IMR-90 (cell line): Measurements from ENCODE around the gene FLVCR1. TPM values are rescaled to one million over a fixed set of nuclear protein-coding genes. Genes with fewer than 3 reads are reported as not detected.

Source experiments
- ATAC-seq: fragments of 200-7000 bp; cut with Tn5 transposase; 2 replicates; pipeline ENCODE4 v1.9.1; 2020; ENCODE audit warnings: low read depth, mild to moderate bottlenecking, moderate library complexity
- BruUV-seq: library from RNA; stranded (reverse); fragments of 400-500 nt; replicated peaks from 2 replicates; lab custom pipeline; 2021; lab: Mats Ljungman, UMichigan
- CTCF ChIA-PET: fragments of 300-600 bp; formaldehyde crosslinking; extraction: SDS; loops from one replicate; lab custom pipeline; 2021; ENCODE audit warnings: antibody characterized with exemption; lab: Yijun Ruan, JAX
- POLR2A ChIA-PET: fragments of 300-600 bp; sonication (Branson Sonifier 250); formaldehyde crosslinking; loops from one replicate; lab custom pipeline; 2022; ENCODE audit warnings: antibody characterized with exemption; ENCODE audit not compliant: unreplicated experiment; lab: Charles Lee
- DNase-seq: peaks from one replicate; pipeline ENCODE4 v3.0.0; 2013
- H2AFZ ChIP-seq: replicated peaks from 2 replicates; pipeline ENCODE3; 2013; ENCODE audit warnings: low read length, mild to moderate bottlenecking; ENCODE audit not compliant: poor library complexity
- H2AK5ac ChIP-seq: 2 replicates; pipeline ENCODE4 v1.6.1; 2013; ENCODE audit warnings: low read depth, low read length, inconsistent platforms
- H2AK9ac ChIP-seq: replicated peaks from 2 replicates; pipeline ENCODE3; 2013; ENCODE audit warnings: mild to moderate bottlenecking, low read depth, low read length, moderate library complexity; ENCODE audit not compliant: poor library complexity
- H2BK120ac ChIP-seq: 2 replicates; pipeline ENCODE4 v1.6.1; 2013; ENCODE audit warnings: low read depth, low read length, inconsistent platforms
- H2BK15ac ChIP-seq: 3 replicates; pipeline ENCODE4 v1.6.1; 2013; ENCODE audit warnings: low read depth, low read length, inconsistent platforms
- H2BK20ac ChIP-seq: 2 replicates; pipeline ENCODE4 v1.6.1; 2013; ENCODE audit warnings: low read depth, mild to moderate bottlenecking, inconsistent platforms, low read length, moderate library complexity
- H2BK5ac ChIP-seq: 2 replicates; pipeline ENCODE4 v1.6.1; 2013; ENCODE audit warnings: mild to moderate bottlenecking, low read depth, low read length, inconsistent platforms; ENCODE audit not compliant: poor library complexity, severe bottlenecking
- H3K14ac ChIP-seq: replicated peaks from 2 replicates; pipeline ENCODE4 v1.6.1; 2013; ENCODE audit warnings: low read depth, low read length, inconsistent platforms
- H3K18ac ChIP-seq: 2 replicates; pipeline ENCODE4 v1.6.1; 2013; ENCODE audit warnings: low read depth, low read length, control low read depth
- H3K23ac ChIP-seq: 2 replicates; pipeline ENCODE4 v1.6.1; 2013; ENCODE audit warnings: low read depth, low read length, inconsistent platforms
- H3K27ac ChIP-seq: 2 replicates; pipeline ENCODE4 v1.5.1; 2013; ENCODE audit warnings: mild to moderate bottlenecking, control low read depth, low read length; ENCODE audit not compliant: insufficient read depth
- H3K27me3 ChIP-seq: 2 replicates; pipeline ENCODE4 v1.6.1; 2013; ENCODE audit warnings: low read length; ENCODE audit not compliant: control insufficient read depth, insufficient read depth
- H3K36me3 ChIP-seq: 2 replicates; pipeline ENCODE4 v1.6.1; 2013; ENCODE audit warnings: low read length, mixed read lengths; ENCODE audit not compliant: control insufficient read depth, insufficient read depth
- H3K4ac ChIP-seq: 2 replicates; pipeline ENCODE4 v1.6.1; 2013; ENCODE audit warnings: low read depth, low read length, inconsistent platforms
- H3K4me1 ChIP-seq: 2 replicates; pipeline ENCODE4 v1.6.1; 2013; ENCODE audit warnings: low read length, mixed read lengths; ENCODE audit not compliant: control insufficient read depth, insufficient read depth
- H3K4me2 ChIP-seq: 2 replicates; pipeline ENCODE4 v1.6.1; 2013; ENCODE audit warnings: low read depth, mild to moderate bottlenecking, control low read depth, low read length, moderate library complexity
- H3K4me3 ChIP-seq: 2 replicates; pipeline ENCODE4 v1.5.1; 2013; ENCODE audit warnings: low read depth, mild to moderate bottlenecking, control low read depth, low read length, moderate library complexity; ENCODE audit not compliant: insufficient read depth
- H3K56ac ChIP-seq: 2 replicates; pipeline ENCODE4 v1.6.1; 2013; ENCODE audit warnings: low read length, inconsistent platforms; ENCODE audit not compliant: insufficient read depth; ENCODE audit errors: extremely low read depth
- H3K79me1 ChIP-seq, 2 experiments: 2 replicates each; pipeline ENCODE4 v1.6.1; 2013; ENCODE audit warnings: low read length in 2 of 2, inconsistent platforms in 1 of 2, low read depth in 1 of 2
- H3K9ac ChIP-seq: 2 replicates; pipeline ENCODE4 v1.6.1; 2013; ENCODE audit warnings: low read depth, low read length, control low read depth
- H3K9me1 ChIP-seq: 2 replicates; pipeline ENCODE4 v1.6.1; 2013; ENCODE audit warnings: low read length, inconsistent platforms; ENCODE audit not compliant: insufficient read depth
- H3K9me3 ChIP-seq: 2 replicates; pipeline ENCODE4 v1.6.1; 2013; ENCODE audit warnings: low read length; ENCODE audit not compliant: control insufficient read depth, insufficient read depth
- H4K20me1 ChIP-seq: 2 replicates; pipeline ENCODE4 v1.6.1; 2013; ENCODE audit warnings: low read length, inconsistent platforms; ENCODE audit not compliant: insufficient read depth
- H4K5ac ChIP-seq: 2 replicates; pipeline ENCODE4 v1.6.1; 2013; ENCODE audit warnings: mild to moderate bottlenecking, low read depth, low read length, control low read depth
- H4K8ac ChIP-seq, 2 experiments: 2 replicates each; pipeline ENCODE4 v1.6.1; 2013; ENCODE audit warnings: low read depth in 2 of 2, low read length in 2 of 2, control low read depth in 1 of 2, inconsistent platforms in 1 of 2
- H4K91ac ChIP-seq: 2 replicates; pipeline ENCODE4 v1.6.1; 2013; ENCODE audit warnings: low read depth, low read length, inconsistent platforms; ENCODE audit not compliant: insufficient read depth
- BHLHE40 ChIP-seq: fragments of 150-350 bp; IDR thresholded peaks from 2 replicates; pipeline ENCODE4 v1.6.1; 2016; ENCODE audit warnings: mild to moderate bottlenecking, low read depth, low read length
- CEBPB ChIP-seq: IDR thresholded peaks from 2 replicates; pipeline ENCODE4 v1.6.1; 2012; ENCODE audit warnings: low read depth, low read length, improper control_type of control experiment
- MAFK ChIP-seq: IDR thresholded peaks from 2 replicates; pipeline ENCODE4 v1.6.1; 2012; ENCODE audit warnings: low read depth, low read length, improper control_type of control experiment
- MAZ ChIP-seq: IDR thresholded peaks from 2 replicates; pipeline ENCODE4 v1.6.1; 2012; ENCODE audit warnings: low read depth, mild to moderate bottlenecking, low read length, improper control_type of control experiment, moderate library complexity, borderline replicate concordance
- MXI1 ChIP-seq: IDR thresholded peaks from 2 replicates; pipeline ENCODE4 v1.6.1; 2012; ENCODE audit warnings: low read depth, mild to moderate bottlenecking, low read length, moderate library complexity, borderline replicate concordance
- NFE2L2 ChIP-seq: fragments of 150-350 bp; IDR thresholded peaks from 2 replicates; pipeline ENCODE4 v1.6.1; 2016; ENCODE audit warnings: low read depth, mild to moderate bottlenecking, low read length
- RAD21 ChIP-seq: IDR thresholded peaks from 2 replicates; pipeline ENCODE4 v1.6.1; 2012; ENCODE audit warnings: low read length, improper control_type of control experiment
- RCOR1 ChIP-seq: IDR thresholded peaks from 2 replicates; pipeline ENCODE4 v1.6.1; 2012; ENCODE audit warnings: mild to moderate bottlenecking, low read length, improper control_type of control experiment; ENCODE audit not compliant: insufficient replicate concordance
- SMC3 ChIP-seq: fragments of 150-350 bp; IDR thresholded peaks from 2 replicates; pipeline ENCODE4 v1.6.1; 2016; ENCODE audit warnings: low read depth, mild to moderate bottlenecking, antibody characterized with exemption, low read length, moderate library complexity
- USF2 ChIP-seq: fragments of 150-350 bp; IDR thresholded peaks from 2 replicates; pipeline ENCODE4 v1.6.1; 2017; ENCODE audit warnings: mild to moderate bottlenecking, antibody characterized with exemption, low read length, low read depth
- WGBS, 2 experiments: methylation state at CpG; one replicate each; pipeline versions ENCODE4 v1.1.5 to v1.1.7; 2013; ENCODE audit warnings: missing lambda C conversion rate in 2 of 2; ENCODE audit not compliant: insufficient read length in 1 of 2; ENCODE audit errors: extremely low coverage in 2 of 2; 5-methylcytosine and 5-hydroxymethylcytosine counted together
- dilution Hi-C: fragments of 300-500 bp; cut with HindIII; formaldehyde crosslinking; loops from one replicate; pipeline ENCODE4 v1.14.3; 2018; ENCODE audit warnings: low sequenced_read_pairs; ENCODE audit not compliant: unreplicated experiment
- in situ Hi-C: fragments of 300-500 bp; cut with MboI; formaldehyde crosslinking; loops from 3 replicates; pipeline ENCODE4 v1.14.3; 2019; ENCODE audit warnings: low sequenced_read_pairs, inconsistent platforms, mixed read lengths
- intact Hi-C: fragments of 100-400 bp; cut with micrococcal nuclease; formaldehyde crosslinking; loops from 2 replicates; pipeline ENCODE4 v1.10.0; 2022
- polyA plus RNA-seq, 3 experiments: library from polyadenylated mRNA; depleted of rRNA; stranded (reverse); fragments of >200 nt; gene quantifications; 2 replicates each; pipeline ENCODE4 v1.2.3, GENCODE V29; 2012; ENCODE audit warnings: low replicate concordance in 1 of 3
- total RNA-seq: library from RNA; depleted of rRNA; stranded (reverse); fragments of >200 nt; gene quantifications from 2 replicates; pipeline ENCODE4 v1.2.3, GENCODE V29; 2012
- TF ChIP-seq, protein P1 (sequence below): fragments of 150-350 bp; IDR thresholded peaks from 2 replicates; pipeline ENCODE4 v1.6.1; 2016; ENCODE audit warnings: low read depth, mild to moderate bottlenecking, low read length, moderate library complexity, borderline replicate concordance

The FLVCR1 gene
- total and polyA plus RNA-seq, 2 of the 4 experiments (the other 2 are of a cell fraction) = 2.4 to 3.9 TPM

GRCh38 chr1:212926372-212926771 is 68.3 kb downstream of the FLVCR1 start:
- CTCF ChIA-PET = no interaction called here
- peaks cover 5% of the 10 kb centered on the region; the same call in 1 of the 2 replicates for H3K4me1 ChIP-seq
- peaks cover 10% of the 10 kb centered on the region for H4K20me1 ChIP-seq
- no peak overlapping the region for H2AK5ac ChIP-seq
- no peak overlapping the region for H4K5ac ChIP-seq
- no peak overlapping the region for H4K91ac ChIP-seq
- intact Hi-C loops = no loop called here
- H2AFZ ChIP-seq = no peak overlapping the region
- dilution Hi-C loops = no loop called here
- in situ Hi-C loops = no loop called here
- H3K9ac ChIP-seq = no peak overlapping the region
- H2AK9ac ChIP-seq = no peak overlapping the region
- no peak overlapping the region for H3K4ac ChIP-seq
- H3K56ac ChIP-seq = no peak overlapping the region
- WGBS, 2 experiments = 90% methylated on average over 2 of the region's 6 CpGs; no CpG with 5 or more reads in 1 of the 2 experiments
- H3K4me2 ChIP-seq = no peak overlapping the region
- no peaks in the 10 kb centered on the region for H3K36me3 ChIP-seq
- no peak overlapping the region for H2BK120ac ChIP-seq
- no peak overlapping the region for H2BK20ac ChIP-seq
- H3K79me1 ChIP-seq = no peaks in the 10 kb centered on the region
- TF ChIP-seq RCOR1 = no peak
- TF ChIP-seq, protein P1, sequence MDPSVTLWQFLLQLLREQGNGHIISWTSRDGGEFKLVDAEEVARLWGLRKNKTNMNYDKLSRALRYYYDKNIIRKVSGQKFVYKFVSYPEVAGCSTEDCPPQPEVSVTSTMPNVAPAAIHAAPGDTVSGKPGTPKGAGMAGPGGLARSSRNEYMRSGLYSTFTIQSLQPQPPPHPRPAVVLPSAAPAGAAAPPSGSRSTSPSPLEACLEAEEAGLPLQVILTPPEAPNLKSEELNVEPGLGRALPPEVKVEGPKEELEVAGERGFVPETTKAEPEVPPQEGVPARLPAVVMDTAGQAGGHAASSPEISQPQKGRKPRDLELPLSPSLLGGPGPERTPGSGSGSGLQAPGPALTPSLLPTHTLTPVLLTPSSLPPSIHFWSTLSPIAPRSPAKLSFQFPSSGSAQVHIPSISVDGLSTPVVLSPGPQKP = no peak
- no peak for TF ChIP-seq BHLHE40
- TF ChIP-seq NFE2L2 = no peak
- no peak for TF ChIP-seq MXI1
- no peak for TF ChIP-seq MAFK
- TF ChIP-seq SMC3 = no peak
- no peak for TF ChIP-seq RAD21
- TF ChIP-seq CEBPB = no peak
- no peak for TF ChIP-seq USF2
- TF ChIP-seq MAZ = no peak
- no peak for DNase-seq
- no peak overlapping the region for H3K4me3 ChIP-seq
- no peak overlapping the region for H3K14ac ChIP-seq
- POLR2A ChIA-PET = no interaction called here
- H3K27me3 ChIP-seq = peaks cover 20% of the 10 kb centered on the region
- no peak overlapping the region for H4K8ac ChIP-seq
- peaks cover 3% of the 10 kb centered on the region; the same call in 1 of the 2 replicates for H3K9me3 ChIP-seq
- no peak overlapping the region for H3K23ac ChIP-seq
- BruUV-seq = no TSS peak
- ATAC-seq = no peak
- no peaks in the 10 kb centered on the region for H3K9me1 ChIP-seq
- H2BK15ac ChIP-seq = no peak overlapping the region
- no peak overlapping the region for H2BK5ac ChIP-seq
- H3K18ac ChIP-seq = no peak overlapping the region
- H3K27ac ChIP-seq = no peak overlapping the region
